GM12865 (cell line): Measurements from ENCODE around the gene NUPR1.
"Not testable (repeated sequence)": the region's sequence is repeated elsewhere in the genome, so short reads cannot be mapped to it uniquely, and the experiment has no call there.

Source experiments
- DNase-seq: peaks from one replicate; pipeline ENCODE4 v3.0.0; 2010; ENCODE audit warnings: low read depth
- H3K4me3 ChIP-seq: 2 replicates; pipeline ENCODE4 v1.5.1; 2011; ENCODE audit warnings: mild to moderate bottlenecking, low read depth, low read length, control low read depth
- CTCF ChIP-seq: IDR thresholded peaks from 2 replicates; pipeline ENCODE4 v1.5.1; 2011; ENCODE audit warnings: low read length, control low read depth, low read depth, inconsistent platforms; ENCODE audit not compliant: insufficient read depth; ENCODE audit errors: missing control alignments

Gene NUPR1

GRCh38 chr16:28502290-28502689 lies 36.5 kb downstream of the NUPR1 start:
- no peak for DNase-seq
- no peak overlapping the region for H3K4me3 ChIP-seq
- TF ChIP-seq CTCF: no peak

GRCh38 chr16:28501258-28502232 lies 37.2 kb downstream of the NUPR1 start:
- no peak overlapping the region for H3K4me3 ChIP-seq
- DNase-seq: no peak
- no peak for TF ChIP-seq CTCF

- DNase-seq, H3K4me3 ChIP-seq: not testable (repeated sequence)
These were observed 38.1 kb downstream of the NUPR1 start for GRCh38 chr16:28500476-28501180.

GRCh38 chr16:28499854-28500253 lies 38.9 kb downstream of the NUPR1 start:
- H3K4me3 ChIP-seq: no peak overlapping the region
- TF ChIP-seq CTCF: no peak
- DNase-seq: no peak

GRCh38 chr16:28498666-28499381 lies 40.0 kb downstream of the NUPR1 start:
- no peak overlapping the region for H3K4me3 ChIP-seq
- no peak for DNase-seq
- TF ChIP-seq CTCF: no peak

GRCh38 chr16:28497861-28498599 lies 40.7 kb downstream of the NUPR1 start:
- H3K4me3 ChIP-seq: no peak overlapping the region
- TF ChIP-seq CTCF: no peak
- no peak for DNase-seq
